ENCODE results near the gene GCK.

GRCh38 chr7:44128721-44129582 is 60.3 kb downstream of the GCK start:
- TF ChIP-seq LEF1 (IDR thresholded peaks at IDR 0.05; ENCODE audit: borderline replicate concordance) (no peak), BHLHE40 (IDR thresholded peaks at IDR 0.05; ENCODE audit: borderline replicate concordance) (no peak), PKNOX1 (IDR thresholded peaks at IDR 0.05) (no peak), ELF4 (IDR thresholded peaks at IDR 0.05) (no peak), TARDBP (IDR thresholded peaks at IDR 0.05) (no peak), SP1 (IDR thresholded peaks at IDR 0.05) (no peak), L3MBTL2 (conservative IDR thresholded peaks at IDR 0.05) (no peak), SUZ12 (IDR thresholded peaks at IDR 0.05) (no peak)
